ENCODE results near the gene MOB1B. TPM values are rescaled to one million over a fixed set of nuclear protein-coding genes. Genes with fewer than 3 reads are reported as not detected.

The MOB1B gene
- total RNA-seq, 6 donors from 2014 or later = 10.5 to 34.3 (median 24.2) TPM

DNA sequence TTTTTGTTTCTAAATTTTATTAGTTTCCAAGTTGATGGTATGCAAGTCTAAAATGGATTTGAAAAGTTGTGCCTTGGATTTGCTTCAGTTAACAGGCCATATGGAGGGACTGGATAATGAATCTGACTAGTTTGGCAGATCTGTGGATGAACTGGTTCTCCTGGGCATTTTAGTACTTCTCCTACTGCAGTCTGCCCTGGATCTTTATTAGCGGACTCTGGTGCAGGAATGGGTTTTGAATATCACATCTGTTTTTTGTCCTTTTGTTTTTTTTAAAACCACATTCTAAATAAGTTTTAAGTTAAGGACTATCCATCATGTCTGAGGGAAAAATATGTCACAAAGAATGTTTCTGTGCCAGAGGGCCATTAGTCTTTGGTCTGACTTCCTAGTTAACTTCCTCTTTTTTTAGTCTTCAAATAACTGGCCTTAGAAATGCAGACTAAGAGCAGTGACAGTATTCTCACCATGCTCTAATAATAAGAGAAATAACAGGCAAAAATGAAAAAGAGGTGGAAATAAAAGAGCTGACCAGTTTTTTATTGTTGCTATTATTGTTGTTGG lies 77.4 kb downstream of the MOB1B start:
- TF ChIP-seq POLR2A (IDR thresholded peaks at IDR 0.05) = no peak
- TF ChIP-seq POLR2AphosphoS5 (IDR thresholded peaks at IDR 0.05) = no peak
- no peak for TF ChIP-seq EP300 (IDR thresholded peaks at IDR 0.05)
- TF ChIP-seq, protein P1, sequence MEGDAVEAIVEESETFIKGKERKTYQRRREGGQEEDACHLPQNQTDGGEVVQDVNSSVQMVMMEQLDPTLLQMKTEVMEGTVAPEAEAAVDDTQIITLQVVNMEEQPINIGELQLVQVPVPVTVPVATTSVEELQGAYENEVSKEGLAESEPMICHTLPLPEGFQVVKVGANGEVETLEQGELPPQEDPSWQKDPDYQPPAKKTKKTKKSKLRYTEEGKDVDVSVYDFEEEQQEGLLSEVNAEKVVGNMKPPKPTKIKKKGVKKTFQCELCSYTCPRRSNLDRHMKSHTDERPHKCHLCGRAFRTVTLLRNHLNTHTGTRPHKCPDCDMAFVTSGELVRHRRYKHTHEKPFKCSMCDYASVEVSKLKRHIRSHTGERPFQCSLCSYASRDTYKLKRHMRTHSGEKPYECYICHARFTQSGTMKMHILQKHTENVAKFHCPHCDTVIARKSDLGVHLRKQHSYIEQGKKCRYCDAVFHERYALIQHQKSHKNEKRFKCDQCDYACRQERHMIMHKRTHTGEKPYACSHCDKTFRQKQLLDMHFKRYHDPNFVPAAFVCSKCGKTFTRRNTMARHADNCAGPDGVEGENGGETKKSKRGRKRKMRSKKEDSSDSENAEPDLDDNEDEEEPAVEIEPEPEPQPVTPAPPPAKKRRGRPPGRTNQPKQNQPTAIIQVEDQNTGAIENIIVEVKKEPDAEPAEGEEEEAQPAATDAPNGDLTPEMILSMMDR (IDR thresholded peaks at IDR 0.05) = no peak
- DNase-seq (no peak), ATAC-seq (ENCODE audit: low FRiP score in 2 of 2) (no peak)
- Histone ChIP-seq H3K36me3 (peaks cover 0 to 8% (median under 1%) of the 10 kb centered on the region in 4 donors), H3K4me3 (no peak overlapping the region), H3K27ac (no peak overlapping the region), H3K9me3 (no peaks in the 10 kb centered on the region), H3K4me1 (peaks cover 0 to 5% (median 0%) of the 10 kb centered on the region in 4 donors), H3K27me3 (no peaks in the 10 kb centered on the region)
- WGBS, 2 donors = 67 to 78% methylated on average over 1 of the region's 1 CpG

DNA sequence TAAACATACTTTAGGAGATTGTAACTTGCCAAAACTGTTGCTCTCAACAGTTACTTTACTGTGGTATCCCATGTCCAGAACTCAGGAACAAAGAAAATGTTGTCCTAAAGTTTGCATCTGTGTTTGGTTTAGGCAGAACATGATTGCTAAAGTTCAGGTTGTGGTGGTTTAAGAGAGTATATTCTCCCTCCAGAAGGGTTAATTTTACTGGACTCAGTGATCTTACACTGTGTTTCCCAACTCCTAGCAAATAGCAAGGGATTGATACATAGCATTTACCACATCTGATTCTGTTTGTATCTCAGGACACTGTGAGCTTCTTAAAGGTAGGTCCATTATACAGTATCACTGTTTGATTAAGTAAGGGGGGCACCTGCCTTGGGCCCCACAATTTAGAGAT lies 78.0 kb downstream of the MOB1B start:
- DNase-seq = no peak
- Histone ChIP-seq H3K4me3 (no peak overlapping the region), H3K36me3 (peaks cover 0 to 8% (median 0%) of the 10 kb centered on the region in 4 donors), H3K4me1 (peaks cover 0 to 5% (median 0%) of the 10 kb centered on the region in 4 donors), H3K9me3 (no peaks in the 10 kb centered on the region), H3K27me3 (no peaks in the 10 kb centered on the region), H3K27ac (no peak overlapping the region)
- no peak for ATAC-seq (ENCODE audit: low FRiP score in 2 of 2)
- no peak for TF ChIP-seq POLR2AphosphoS5 (IDR thresholded peaks at IDR 0.05)
- no peak for TF ChIP-seq POLR2A (IDR thresholded peaks at IDR 0.05)
- TF ChIP-seq, protein P1 (IDR thresholded peaks at IDR 0.05) = no peak
- no peak for TF ChIP-seq EP300 (IDR thresholded peaks at IDR 0.05)

DNA sequence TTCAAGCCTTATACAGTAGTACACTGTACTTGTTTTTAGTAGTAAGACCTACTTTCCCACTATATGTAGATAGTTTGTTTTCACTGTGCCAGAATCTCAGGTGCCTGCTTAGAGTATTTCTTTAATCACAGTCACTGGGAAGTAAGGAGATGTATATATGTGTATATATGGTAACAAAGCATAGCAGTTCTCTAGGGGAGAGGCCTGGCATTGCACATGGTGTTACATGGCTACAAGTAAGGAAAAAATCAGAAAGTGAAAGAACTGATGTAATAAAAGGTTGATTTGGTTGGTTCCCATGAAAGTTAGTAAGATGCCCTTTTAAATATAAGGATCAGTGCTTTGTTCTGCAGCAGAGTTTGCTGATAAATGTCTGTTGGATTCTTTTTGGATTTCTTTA lies 81.9 kb downstream of the MOB1B start:
- TF ChIP-seq POLR2A (IDR thresholded peaks at IDR 0.05) (no peak), POLR2AphosphoS5 (IDR thresholded peaks at IDR 0.05) (no peak), EP300 (IDR thresholded peaks at IDR 0.05) (no peak)
- TF ChIP-seq, protein P1 (IDR thresholded peaks at IDR 0.05) = no peak
- Histone ChIP-seq H3K9me3 (no peaks in the 10 kb centered on the region), H3K27ac (no peak overlapping the region), H3K4me1 (peaks cover 0 to 5% (median 0%) of the 10 kb centered on the region in 4 donors), H3K4me3 (no peak overlapping the region), H3K27me3 (no peaks in the 10 kb centered on the region), H3K36me3 (no peaks in the 10 kb centered on the region)
- ATAC-seq (ENCODE audit: low FRiP score in 2 of 2) = no peak
- DNase-seq = no peak

DNA sequence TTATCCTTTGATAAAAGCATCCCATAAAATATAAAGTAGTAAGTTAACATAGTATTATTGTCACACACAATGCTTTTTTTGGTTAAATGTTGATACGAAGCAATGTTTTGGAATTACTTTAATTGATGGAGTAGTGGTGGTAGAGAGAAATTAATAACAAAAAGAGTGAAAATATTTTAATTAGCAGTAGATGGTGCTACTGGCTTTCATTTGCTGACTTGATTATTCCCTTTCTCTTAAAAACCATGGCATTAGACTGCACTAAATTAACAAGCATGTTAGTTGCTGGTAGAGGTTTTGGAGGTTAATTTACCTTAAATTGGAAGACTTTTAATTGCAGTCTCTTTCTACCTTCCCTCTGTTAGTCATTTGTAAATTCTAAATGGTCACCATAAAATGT lies 82.4 kb downstream of the MOB1B start:
- no peak for TF ChIP-seq POLR2AphosphoS5 (IDR thresholded peaks at IDR 0.05)
- no peak for TF ChIP-seq EP300 (IDR thresholded peaks at IDR 0.05)
- no peak for TF ChIP-seq POLR2A (IDR thresholded peaks at IDR 0.05)
- TF ChIP-seq, protein P1 (IDR thresholded peaks at IDR 0.05) = no peak
- H3K36me3 ChIP-seq = no peaks in the 10 kb centered on the region
- no peak overlapping the region for H3K4me3 ChIP-seq
- ATAC-seq (ENCODE audit: low FRiP score in 2 of 2) (no peak), DNase-seq (no peak)
- H3K9me3 ChIP-seq = no peaks in the 10 kb centered on the region
- WGBS, 2 donors = 92 to 100% methylated on average over 1 of the region's 1 CpG
- H3K27me3 ChIP-seq = no peaks in the 10 kb centered on the region
- peaks cover 0 to under 1% (median 0%) of the 10 kb centered on the region in 4 donors for H3K4me1 ChIP-seq
- no peak overlapping the region for H3K27ac ChIP-seq

DNA sequence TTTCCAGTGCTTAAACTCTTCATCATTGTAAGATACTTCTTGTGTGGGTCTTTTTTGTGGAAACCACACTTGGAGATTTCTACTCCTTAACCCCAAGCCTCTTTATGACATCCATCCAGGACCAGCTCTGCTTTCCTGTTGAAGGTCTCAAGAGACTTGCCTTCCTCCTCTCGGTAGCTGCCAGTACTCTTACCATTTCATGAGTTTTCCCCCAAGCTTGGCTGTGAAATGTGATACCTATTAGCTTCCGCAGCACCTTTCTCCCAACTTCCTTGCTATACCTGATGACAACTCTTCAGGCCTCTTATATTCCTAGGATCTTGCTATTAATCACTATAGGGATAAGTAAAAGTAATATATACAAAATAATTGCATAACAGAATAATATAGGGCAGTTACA lies 89.4 kb downstream of the MOB1B start:
- H3K27ac ChIP-seq = no peak overlapping the region
- WGBS, 2 donors = 91 to 96% methylated on average over 2 of the region's 2 CpGs
- no peak for DNase-seq
- ATAC-seq (ENCODE audit: low FRiP score in 2 of 2) = no peak
- no peaks in the 10 kb centered on the region for H3K27me3 ChIP-seq
- peaks cover 10 to 35% (median 29%) of the 10 kb centered on the region in 4 donors for H3K4me1 ChIP-seq
- no peaks in the 10 kb centered on the region for H3K36me3 ChIP-seq
- TF ChIP-seq POLR2A (IDR thresholded peaks at IDR 0.05) = no peak
- TF ChIP-seq, protein P1 (IDR thresholded peaks at IDR 0.05) = no peak
- TF ChIP-seq POLR2AphosphoS5 (IDR thresholded peaks at IDR 0.05) = no peak
- TF ChIP-seq EP300 (IDR thresholded peaks at IDR 0.05) = no peak
- no peak overlapping the region for H3K4me3 ChIP-seq
- no peaks in the 10 kb centered on the region for H3K9me3 ChIP-seq

All from upper lobe of left lung (tissue), 6 donors.